ENCODE measurements around the gene CTNNAL1. TPM values are rescaled to one million over a fixed set of nuclear protein-coding genes. Genes with fewer than 3 reads are reported as not detected.

The CTNNAL1 gene
- total RNA-seq, 1 experiment from 2014 or later: 109 TPM

Small RNA genes within 50 kb of the gene (small RNA-seq; reads per million reads assigned to genes)
- gene MIR32 (0.14 reads per million), gene RF00019 (not detected)

Other genes starting within 250 kb of the CTNNAL1 start
- not detected in 2 replicates for gene ACTL7B, start 157.5 kb downstream of the CTNNAL1 start, total RNA-seq (2014; rRNA removed; shearing (Covaris generic))
- gene ACTL7A, start 151.2 kb downstream of the CTNNAL1 start, total RNA-seq (2014; rRNA removed; shearing (Covaris generic)): not detected in 2 replicates
- 37.2 and 47.2 TPM in 2 replicates for gene ELP1, start 79.4 kb downstream of the CTNNAL1 start, total RNA-seq (2014; rRNA removed; shearing (Covaris generic))
- 8.4 and 11.2 TPM in 2 replicates for gene ABITRAM, start 79.1 kb downstream of the CTNNAL1 start, total RNA-seq (2014; rRNA removed; shearing (Covaris generic))
- gene TMEM245, start 106.4 kb upstream of the CTNNAL1 start, total RNA-seq (2014; rRNA removed; shearing (Covaris generic)): 30.8 and 37.2 TPM in 2 replicates
- gene FRRS1L, start 153.8 kb upstream of the CTNNAL1 start, total RNA-seq (2014; rRNA removed; shearing (Covaris generic)): not detected in 2 replicates

Measured in HT1080 (cell line).